GM23338 (cell line): ENCODE results near the gene PAK4. TPM values are rescaled to one million over a fixed set of nuclear protein-coding genes. Genes with fewer than 3 reads are reported as not detected.

Experiments used
- ATAC-seq: fragments of 200-7000 bp; cut with Tn5 transposase; 3 replicates; pipeline ENCODE4 v1.9.1; 2020
- DNase-seq: peaks from one replicate; pipeline ENCODE4 v3.0.0-alpha.2; 2015; ENCODE audit warnings: low spot score
- H2AFZ ChIP-seq: fragments of 200-600 bp; sonication (generic); 2 replicates; pipeline ENCODE4 v1.8.0; 2016; ENCODE audit warnings: antibody characterized with exemption, mild to moderate bottlenecking, moderate library complexity
- H3F3A ChIP-seq: fragments of 200-600 bp; sonication (generic); replicated peaks from 2 replicates; pipeline ENCODE4 v1.8.0; 2017; ENCODE audit warnings: antibody characterized with exemption, mixed run types, low read depth
- H3K27ac ChIP-seq: fragments of 200-600 bp; sonication (generic); 2 replicates; pipeline ENCODE4 v1.6.1; 2016; ENCODE audit warnings: low read depth
- H3K27me3 ChIP-seq: fragments of 200-600 bp; sonication (generic); 2 replicates; pipeline ENCODE4 v1.8.0; 2016; ENCODE audit warnings: mild to moderate bottlenecking, mixed run types, moderate library complexity; ENCODE audit not compliant: insufficient read depth
- H3K36me3 ChIP-seq: fragments of 200-600 bp; sonication (generic); 2 replicates; pipeline ENCODE4 v1.8.0; 2016; ENCODE audit warnings: mild to moderate bottlenecking; ENCODE audit not compliant: insufficient read depth
- H3K4me1 ChIP-seq: fragments of 200-600 bp; sonication (generic); 2 replicates; pipeline ENCODE4 v1.8.0; 2016; ENCODE audit warnings: mild to moderate bottlenecking, moderate library complexity; ENCODE audit not compliant: insufficient read depth
- H3K4me2 ChIP-seq: fragments of 200-600 bp; sonication (generic); 2 replicates; pipeline ENCODE4 v1.7.1; 2017; ENCODE audit warnings: mixed run types
- H3K4me3 ChIP-seq: fragments of 200-600 bp; sonication (generic); 2 replicates; pipeline ENCODE4 v1.6.1; 2016; ENCODE audit warnings: mixed run types
- H3K79me2 ChIP-seq: fragments of 200-600 bp; sonication (generic); replicated peaks from 2 replicates; pipeline ENCODE4 v1.8.0; 2017; ENCODE audit warnings: mild to moderate bottlenecking; ENCODE audit not compliant: insufficient read depth
- H3K9me2 ChIP-seq: fragments of 200-600 bp; sonication (generic); 2 replicates; pipeline ENCODE4 v1.8.0; 2017; ENCODE audit not compliant: insufficient read depth
- H4K20me1 ChIP-seq: fragments of 200-600 bp; sonication (generic); replicated peaks from 2 replicates; pipeline ENCODE4 v1.8.0; 2017; ENCODE audit warnings: mild to moderate bottlenecking; ENCODE audit not compliant: insufficient read depth
- H3K27ac Mint-ChIP-seq: 2 replicates; pipeline ENCODE4 v1.8.0; 2020; ENCODE audit warnings: inconsistent platforms, mild to moderate bottlenecking, moderate library complexity, mixed read lengths
- H3K27me3 Mint-ChIP-seq: 3 replicates; pipeline ENCODE4 v1.8.0; 2022; ENCODE audit warnings: low read depth, mild to moderate bottlenecking, moderate library complexity, mixed read lengths, inconsistent platforms; ENCODE audit not compliant: insufficient read depth, poor library complexity
- H3K36me3 Mint-ChIP-seq: 3 replicates; pipeline ENCODE4 v1.8.0; 2021; ENCODE audit warnings: low read depth, mild to moderate bottlenecking, inconsistent platforms, moderate library complexity, mixed read lengths
- H3K4me1 Mint-ChIP-seq: 3 replicates; pipeline ENCODE4 v1.8.0; 2020; ENCODE audit warnings: mild to moderate bottlenecking, inconsistent platforms, mixed read lengths
- H3K4me3 Mint-ChIP-seq: 3 replicates; pipeline ENCODE4 v1.8.0; 2021; ENCODE audit warnings: moderate library complexity, mild to moderate bottlenecking, inconsistent platforms, mixed read lengths
- H3K9me3 Mint-ChIP-seq: 3 replicates; pipeline ENCODE4 v1.8.0; 2020; ENCODE audit warnings: moderate library complexity, mild to moderate bottlenecking, inconsistent platforms, mixed read lengths
- CREB1 ChIP-seq: fragments of 250-450 bp; sonication (Bioruptor Pico); IDR thresholded peaks from 2 replicates; pipeline ENCODE4 v1.5.0; 2020; ENCODE audit warnings: low read depth, mild to moderate bottlenecking, moderate library complexity
- CTCF ChIP-seq, 2 experiments: fragments of 200-600 bp in 1 of 2; sonication (generic) in 1 of 2; conservative IDR thresholded peaks; 2 replicates each; pipeline versions ENCODE4 v1.5.1 to v1.6.1; 2016 to 2017; ENCODE audit warnings: antibody characterized with exemption in 2 of 2, low read depth in 2 of 2, mild to moderate bottlenecking in 2 of 2, moderate library complexity in 1 of 2
- EZH2 ChIP-seq: fragments of 200-600 bp; sonication (generic); IDR thresholded peaks from one replicate; pipeline ENCODE4 v1.8.0; 2017; ENCODE audit warnings: antibody characterized with exemption, mild to moderate bottlenecking, low read depth; ENCODE audit not compliant: unreplicated experiment
- EZH2phosphoT487 ChIP-seq: fragments of 200-600 bp; sonication (generic); IDR thresholded peaks from one replicate; pipeline ENCODE4 v1.8.1; 2018; ENCODE audit warnings: antibody characterized with exemption; ENCODE audit not compliant: unreplicated experiment
- JUNB ChIP-seq: IDR thresholded peaks from one replicate; pipeline ENCODE4 v1.6.1; 2016; ENCODE audit warnings: antibody characterized with exemption; ENCODE audit not compliant: unreplicated experiment
- NANOG ChIP-seq: IDR thresholded peaks from 2 replicates; pipeline ENCODE4 v1.6.1; 2016; ENCODE audit warnings: antibody characterized with exemption, borderline replicate concordance
- POLR2AphosphoS5 ChIP-seq: IDR thresholded peaks from 2 replicates; pipeline ENCODE4 v1.6.1; 2016; ENCODE audit warnings: antibody characterized with exemption, low read depth
- STAT1 ChIP-seq: IDR thresholded peaks from one replicate; pipeline ENCODE4 v1.6.1; 2016; ENCODE audit warnings: antibody characterized with exemption; ENCODE audit not compliant: unreplicated experiment
- ZNF114 ChIP-seq: fragments of 250-450 bp; sonication (Bioruptor Pico); IDR thresholded peaks from 2 replicates; pipeline ENCODE4 v1.5.0; 2020; ENCODE audit warnings: mild to moderate bottlenecking, moderate library complexity
- ZNF331 ChIP-seq: fragments of 250-450 bp; sonication (Bioruptor Pico); IDR thresholded peaks from 2 replicates; pipeline ENCODE4 v1.5.0; 2020; ENCODE audit warnings: low read depth, mild to moderate bottlenecking, moderate library complexity
- polyA plus RNA-seq: library from polyadenylated mRNA; unstranded; fragments of >200 nt; fragmentation: Nextera tagmentation; extraction: Ambion mirVana; gene quantifications from 2 replicates; pipeline ENCODE4 v1.2.1, GENCODE V29; 2016
- total RNA-seq: library from RNA; depleted of rRNA; stranded (reverse); fragments of >200 nt; shearing (Covaris generic); gene quantifications from 2 replicates; pipeline ENCODE4 v1.2.3, GENCODE V29; 2014
- TF ChIP-seq, protein P1 (sequence below): IDR thresholded peaks from one replicate; pipeline ENCODE4 v1.6.1; 2018; ENCODE audit warnings: antibody characterized with exemption; ENCODE audit not compliant: unreplicated experiment
- TF ChIP-seq, protein P2 (sequence below): IDR thresholded peaks from 2 replicates; pipeline ENCODE4 v1.6.1; 2016; ENCODE audit warnings: antibody characterized with exemption

The PAK4 gene
- total and polyA plus RNA-seq, 2 experiments from 2014 or later = 28.7 to 35.4 TPM

DNA sequence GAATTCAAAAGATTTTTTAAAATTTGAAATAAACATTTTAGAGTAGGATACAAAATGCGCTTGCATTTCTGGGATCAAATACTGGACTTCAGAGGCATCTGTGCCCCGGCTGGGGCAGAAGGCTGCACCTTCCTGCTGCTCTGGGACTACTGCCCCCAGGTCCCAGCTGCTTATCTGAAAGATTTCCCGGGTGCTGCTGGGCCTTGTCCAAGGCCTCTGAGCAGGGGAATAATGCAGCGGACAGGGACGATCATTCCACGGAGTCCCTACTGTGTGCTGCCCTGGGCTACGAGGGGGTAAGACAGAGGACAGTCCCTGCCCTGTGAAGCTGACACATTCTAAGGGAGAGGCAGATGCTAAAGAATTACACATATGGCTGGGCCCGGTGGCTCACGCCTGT lies 38.0 kb downstream of the PAK4 start (continued):
- TF ChIP-seq, protein P1, sequence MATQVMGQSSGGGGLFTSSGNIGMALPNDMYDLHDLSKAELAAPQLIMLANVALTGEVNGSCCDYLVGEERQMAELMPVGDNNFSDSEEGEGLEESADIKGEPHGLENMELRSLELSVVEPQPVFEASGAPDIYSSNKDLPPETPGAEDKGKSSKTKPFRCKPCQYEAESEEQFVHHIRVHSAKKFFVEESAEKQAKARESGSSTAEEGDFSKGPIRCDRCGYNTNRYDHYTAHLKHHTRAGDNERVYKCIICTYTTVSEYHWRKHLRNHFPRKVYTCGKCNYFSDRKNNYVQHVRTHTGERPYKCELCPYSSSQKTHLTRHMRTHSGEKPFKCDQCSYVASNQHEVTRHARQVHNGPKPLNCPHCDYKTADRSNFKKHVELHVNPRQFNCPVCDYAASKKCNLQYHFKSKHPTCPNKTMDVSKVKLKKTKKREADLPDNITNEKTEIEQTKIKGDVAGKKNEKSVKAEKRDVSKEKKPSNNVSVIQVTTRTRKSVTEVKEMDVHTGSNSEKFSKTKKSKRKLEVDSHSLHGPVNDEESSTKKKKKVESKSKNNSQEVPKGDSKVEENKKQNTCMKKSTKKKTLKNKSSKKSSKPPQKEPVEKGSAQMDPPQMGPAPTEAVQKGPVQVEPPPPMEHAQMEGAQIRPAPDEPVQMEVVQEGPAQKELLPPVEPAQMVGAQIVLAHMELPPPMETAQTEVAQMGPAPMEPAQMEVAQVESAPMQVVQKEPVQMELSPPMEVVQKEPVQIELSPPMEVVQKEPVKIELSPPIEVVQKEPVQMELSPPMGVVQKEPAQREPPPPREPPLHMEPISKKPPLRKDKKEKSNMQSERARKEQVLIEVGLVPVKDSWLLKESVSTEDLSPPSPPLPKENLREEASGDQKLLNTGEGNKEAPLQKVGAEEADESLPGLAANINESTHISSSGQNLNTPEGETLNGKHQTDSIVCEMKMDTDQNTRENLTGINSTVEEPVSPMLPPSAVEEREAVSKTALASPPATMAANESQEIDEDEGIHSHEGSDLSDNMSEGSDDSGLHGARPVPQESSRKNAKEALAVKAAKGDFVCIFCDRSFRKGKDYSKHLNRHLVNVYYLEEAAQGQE = no peak
- TF ChIP-seq NANOG (no peak), EZH2 (no peak), ZNF114 (no peak), STAT1 (no peak)

GRCh38 chr19:39164289-39164688 lies 38.7 kb downstream of the PAK4 start:
- Mint-ChIP-seq H3K4me3 (no peak overlapping the region), H3K4me1 (peaks cover 26% of the 10 kb centered on the region), H3K27me3 (peaks cover 12% of the 10 kb centered on the region), H3K27ac (no peak overlapping the region), H3K36me3 (peaks cover 5% of the 10 kb centered on the region; the same call in 1 of the 3 replicates), H3K9me3 (no peaks in the 10 kb centered on the region)
- ATAC-seq = no peak
- peaks cover 26% of the 10 kb centered on the region for H3K79me2 ChIP-seq
- peaks cover 12% of the 10 kb centered on the region; the same call in 1 of the 2 replicates for H3K4me1 ChIP-seq
- peaks cover 12% of the 10 kb centered on the region for H4K20me1 ChIP-seq
- H3K36me3 ChIP-seq = no peaks in the 10 kb centered on the region
- H3F3A ChIP-seq = no peaks in the 10 kb centered on the region
- H3K4me3 ChIP-seq = no peak overlapping the region
- no peaks in the 10 kb centered on the region for H3K27me3 ChIP-seq
- H3K4me2 ChIP-seq = no peak overlapping the region
- H2AFZ ChIP-seq = no peak overlapping the region
- H3K27ac ChIP-seq = no peak overlapping the region
- no peaks in the 10 kb centered on the region for H3K9me2 ChIP-seq
- DNase-seq = no peak
- TF ChIP-seq ZNF114 (no peak), JUNB (no peak), CTCF (conservative IDR thresholded peaks at IDR 0.05; ENCODE audit: low read depth in 2 of 2) (no peak), CREB1 (CRISPR knock-in tag) (no peak), EZH2 (no peak), POLR2AphosphoS5 (no peak), ZNF331 (CRISPR knock-in tag) (no peak), STAT1 (no peak), EZH2phosphoT487 (no peak)
- TF ChIP-seq, protein P2, sequence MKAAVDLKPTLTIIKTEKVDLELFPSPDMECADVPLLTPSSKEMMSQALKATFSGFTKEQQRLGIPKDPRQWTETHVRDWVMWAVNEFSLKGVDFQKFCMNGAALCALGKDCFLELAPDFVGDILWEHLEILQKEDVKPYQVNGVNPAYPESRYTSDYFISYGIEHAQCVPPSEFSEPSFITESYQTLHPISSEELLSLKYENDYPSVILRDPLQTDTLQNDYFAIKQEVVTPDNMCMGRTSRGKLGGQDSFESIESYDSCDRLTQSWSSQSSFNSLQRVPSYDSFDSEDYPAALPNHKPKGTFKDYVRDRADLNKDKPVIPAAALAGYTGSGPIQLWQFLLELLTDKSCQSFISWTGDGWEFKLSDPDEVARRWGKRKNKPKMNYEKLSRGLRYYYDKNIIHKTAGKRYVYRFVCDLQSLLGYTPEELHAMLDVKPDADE = no peak
- TF ChIP-seq, protein P1 = no peak
